H9 (cell line): ENCODE measurements around the gene FADS3. TPM values are rescaled to one million over a fixed set of nuclear protein-coding genes. Genes with fewer than 3 reads are reported as not detected.

Source experiments
- DNase-seq: peaks from one replicate; pipeline ENCODE4 v3.0.0-alpha.2; 2017
- H2AFZ ChIP-seq: one replicate; pipeline ENCODE4 v1.6.1; 2013; ENCODE audit warnings: mild to moderate bottlenecking, low read length, control low read depth, moderate library complexity
- H2AK5ac ChIP-seq: 2 replicates; pipeline ENCODE4 v1.6.1; 2013; ENCODE audit warnings: low read length, control low read depth, mixed read lengths; ENCODE audit not compliant: insufficient read length
- H2BK120ac ChIP-seq: one replicate; pipeline ENCODE4 v1.6.1; 2013; ENCODE audit warnings: low read depth, mild to moderate bottlenecking, low read length, control low read depth, inconsistent platforms; ENCODE audit not compliant: poor library complexity, severe bottlenecking
- H2BK12ac ChIP-seq: 2 replicates; pipeline ENCODE4 v1.6.1; 2013; ENCODE audit warnings: low read length, control low read depth, mixed read lengths, low read depth; ENCODE audit not compliant: insufficient read length
- H2BK15ac ChIP-seq: 2 replicates; pipeline ENCODE4 v1.6.1; 2013; ENCODE audit warnings: low read depth, low read length, control low read depth
- H2BK20ac ChIP-seq: one replicate; pipeline ENCODE4 v1.6.1; 2013; ENCODE audit warnings: low read depth, mild to moderate bottlenecking, low read length, control low read depth, inconsistent platforms; ENCODE audit not compliant: poor library complexity, severe bottlenecking
- H2BK5ac ChIP-seq: 2 replicates; pipeline ENCODE4 v1.6.1; 2013; ENCODE audit warnings: low read length, control low read depth, mixed read lengths; ENCODE audit not compliant: insufficient read length
- H3K14ac ChIP-seq: 2 replicates; pipeline ENCODE4 v1.6.1; 2013; ENCODE audit warnings: low read length, control low read depth; ENCODE audit not compliant: insufficient read depth
- H3K18ac ChIP-seq: 2 replicates; pipeline ENCODE4 v1.6.1; 2013; ENCODE audit warnings: low read depth, mild to moderate bottlenecking, mixed read lengths, low read length, control low read depth; ENCODE audit not compliant: insufficient read length
- H3K23ac ChIP-seq: 2 replicates; pipeline ENCODE4 v1.6.1; 2013; ENCODE audit warnings: low read length, control low read depth, mixed read lengths, low read depth; ENCODE audit not compliant: insufficient read length
- H3K23me2 ChIP-seq: 2 replicates; pipeline ENCODE4 v1.6.1; 2013; ENCODE audit warnings: low read depth, mild to moderate bottlenecking, mixed read lengths, low read length, control low read depth; ENCODE audit not compliant: insufficient read length, poor library complexity, severe bottlenecking
- H3K27ac ChIP-seq: 2 replicates; pipeline ENCODE4 v1.5.1; 2013; ENCODE audit warnings: low read length, control low read depth, mixed read lengths, low read depth; ENCODE audit not compliant: insufficient read length
- H3K27me3 ChIP-seq: 2 replicates; pipeline ENCODE4 v1.6.1; 2013; ENCODE audit warnings: low read length, control low read depth, inconsistent platforms; ENCODE audit not compliant: insufficient read depth
- H3K4ac ChIP-seq: 2 replicates; pipeline ENCODE4 v1.6.1; 2013; ENCODE audit warnings: low read depth, mild to moderate bottlenecking, control low read depth, inconsistent platforms, low read length, moderate library complexity
- H3K4me1 ChIP-seq: 2 replicates; pipeline ENCODE4 v1.6.1; 2013; ENCODE audit warnings: low read length, control low read depth, inconsistent platforms; ENCODE audit not compliant: insufficient read depth
- H3K4me2 ChIP-seq: 2 replicates; pipeline ENCODE4 v1.6.1; 2013; ENCODE audit warnings: low read length, control low read depth, mixed read lengths; ENCODE audit not compliant: insufficient read length, insufficient read depth
- H3K56ac ChIP-seq: 2 replicates; pipeline ENCODE4 v1.6.1; 2013; ENCODE audit warnings: low read depth, mild to moderate bottlenecking, mixed read lengths, low read length, control low read depth; ENCODE audit not compliant: insufficient read length
- H3K79me1 ChIP-seq: 2 replicates; pipeline ENCODE4 v1.6.1; 2013; ENCODE audit warnings: low read depth, mild to moderate bottlenecking, moderate library complexity, low read length, control low read depth, inconsistent platforms; ENCODE audit not compliant: insufficient read depth, poor library complexity, severe bottlenecking
- H3K79me2 ChIP-seq: 2 replicates; pipeline ENCODE4 v1.6.1; 2013; ENCODE audit warnings: low read length, control low read depth, inconsistent platforms; ENCODE audit not compliant: insufficient read depth
- H3K9ac ChIP-seq: 2 replicates; pipeline ENCODE4 v1.6.1; 2013; ENCODE audit warnings: low read length, control low read depth, mixed read lengths; ENCODE audit not compliant: insufficient read length; ENCODE audit errors: extremely low read depth
- H3K9me3 ChIP-seq: one replicate; pipeline ENCODE4 v1.6.1; 2013; ENCODE audit warnings: low read depth, low read length, inconsistent platforms; ENCODE audit not compliant: control insufficient read depth
- H3T11ph ChIP-seq: one replicate; pipeline ENCODE4 v1.6.1; 2013; ENCODE audit warnings: mild to moderate bottlenecking, low read length, control low read depth, inconsistent platforms
- H4K20me1 ChIP-seq: one replicate; pipeline ENCODE4 v1.6.1; 2013; ENCODE audit not compliant: control insufficient read depth, insufficient read length, insufficient read depth
- H4K5ac ChIP-seq: 2 replicates; pipeline ENCODE4 v1.6.1; 2013; ENCODE audit warnings: low read depth, mild to moderate bottlenecking, mixed read lengths, low read length, control low read depth; ENCODE audit not compliant: insufficient read length
- H4K8ac ChIP-seq: replicated peaks from 2 replicates; pipeline ENCODE4 v1.6.1; 2013; ENCODE audit warnings: low read length, control low read depth, mixed read lengths, low read depth; ENCODE audit not compliant: insufficient read length
- H4K91ac ChIP-seq: 2 replicates; pipeline ENCODE4 v1.6.1; 2013; ENCODE audit warnings: low read depth, mild to moderate bottlenecking, moderate library complexity, mixed read lengths, low read length, control low read depth; ENCODE audit not compliant: insufficient read length
- H3K27ac Mint-ChIP-seq, 3 experiments: 2 replicates in 2 of 3; 3 replicates in 1 of 3; pipeline ENCODE4 v1.8.0; 2020 to 2021; ENCODE audit warnings: mixed read lengths in 3 of 3, mild to moderate bottlenecking in 1 of 3, moderate library complexity in 1 of 3
- H3K27me3 Mint-ChIP-seq: 2 replicates; pipeline ENCODE4 v1.8.0; 2021; ENCODE audit warnings: low read depth, mild to moderate bottlenecking, moderate library complexity, mixed read lengths
- H3K36me3 Mint-ChIP-seq, 3 experiments: 2 replicates in 2 of 3; 3 replicates in 1 of 3; pipeline ENCODE4 v1.8.0; 2020 to 2021; ENCODE audit warnings: low read depth in 3 of 3, mixed read lengths in 3 of 3; ENCODE audit not compliant: insufficient read depth in 1 of 3
- H3K4me1 Mint-ChIP-seq, 2 experiments: 2 replicates each; pipeline ENCODE4 v1.8.0; 2020; ENCODE audit warnings: mixed read lengths in 2 of 2
- H3K4me3 Mint-ChIP-seq, 2 experiments: 2 replicates in 1 of 2; 3 replicates in 1 of 2; pipeline ENCODE4 v1.8.0; 2020 to 2021; ENCODE audit warnings: mild to moderate bottlenecking in 2 of 2, mixed read lengths in 2 of 2, moderate library complexity in 1 of 2
- H3K9me3 Mint-ChIP-seq, 2 experiments: 2 replicates in 1 of 2; 3 replicates in 1 of 2; pipeline ENCODE4 v1.8.0; 2020; ENCODE audit warnings: mild to moderate bottlenecking in 2 of 2, mixed read lengths in 2 of 2, moderate library complexity in 1 of 2
- CTCF ChIP-seq: fragments of 200-600 bp; sonication (generic); conservative IDR thresholded peaks from 3 replicates; pipeline ENCODE4 v1.8.0; 2021; ENCODE audit warnings: antibody characterized with exemption, mild to moderate bottlenecking
- WGBS: extraction: QIAGEN DNeasy Blood & Tissue Kit; methylation state at CpG from one replicate; pipeline ENCODE4 v1.1.7; 2013; ENCODE audit warnings: missing lambda C conversion rate, low lambda C conversion rate, mixed read lengths; ENCODE audit not compliant: insufficient read length; ENCODE audit errors: extremely low coverage; 5-methylcytosine and 5-hydroxymethylcytosine counted together
- total RNA-seq: library from RNA; stranded (reverse); gene quantifications from 2 replicates; pipeline ENCODE4 v1.2.1, GENCODE V29; 2021

FADS3 gene
- total RNA-seq, 1 experiment from 2014 or later, result 34.9 TPM

- H2BK5ac ChIP-seq, result no peak overlapping the region
- H3K56ac ChIP-seq, result no peak overlapping the region
- no peaks in the 10 kb centered on the region for H3K79me1 ChIP-seq
- no peak overlapping the region for H2BK120ac ChIP-seq
- no peak overlapping the region for H2BK15ac ChIP-seq
- H3K9me3 ChIP-seq, result no peaks in the 10 kb centered on the region
- H3K23me2 ChIP-seq, result peaks cover 2% of the 10 kb centered on the region
- no peaks in the 10 kb centered on the region for H3K79me2 ChIP-seq
- H3K36me3 Mint-ChIP-seq, result peaks cover 0 to 3% (median 0%) of the 10 kb centered on the region in 3 experiments; a peak in 2 of 7 replicates
- no peak overlapping the region for H3K9ac ChIP-seq
- WGBS, result no CpG with 5 or more reads among the region's 11 CpGs
- H2AK5ac ChIP-seq, result no peak overlapping the region
- no peak for DNase-seq
- no peak overlapping the region for H3K18ac ChIP-seq
- peaks cover 4% of the 10 kb centered on the region; the same call in 1 of the 2 replicates for H3K4me1 ChIP-seq
- H4K91ac ChIP-seq, result no peak overlapping the region
- no peaks in the 10 kb centered on the region for H3K9me3 Mint-ChIP-seq
- no peak overlapping the region for H3K27ac ChIP-seq
- no peak overlapping the region for H3T11ph ChIP-seq
- no peak overlapping the region for H3K23ac ChIP-seq
- no peak overlapping the region for H3K4me3 Mint-ChIP-seq
- no peaks in the 10 kb centered on the region; the same call in 1 of the 2 replicates for H3K27me3 Mint-ChIP-seq
- no peak overlapping the region for H3K4me2 ChIP-seq
- H2BK12ac ChIP-seq, result no peak overlapping the region
- no peak overlapping the region for H4K8ac ChIP-seq
- peak overlapping the region in 2 of 3 experiments; percentile 8 to 10; a peak in 2 of 7 replicates for H3K27ac Mint-ChIP-seq
- H3K14ac ChIP-seq, result no peak overlapping the region; the same call in 1 of the 2 replicates
- no peak overlapping the region for H4K5ac ChIP-seq
- H3K4me1 Mint-ChIP-seq, result peaks cover 21 to 28% of the 10 kb centered on the region in 2 experiments
- H2AFZ ChIP-seq, result no peak overlapping the region
- no peak overlapping the region for H3K4ac ChIP-seq
- no peaks in the 10 kb centered on the region for H4K20me1 ChIP-seq
- H2BK20ac ChIP-seq, result no peak overlapping the region
- no peak for TF ChIP-seq CTCF
- H3K27me3 ChIP-seq, result no peaks in the 10 kb centered on the region
These were observed 11.3 kb downstream of the FADS3 start for GRCh38 chr11:61880031-61880430.
